Measurements from ENCODE around the gene EHMT1. TPM values are rescaled to one million over a fixed set of nuclear protein-coding genes. Genes with fewer than 3 reads are reported as not detected.

Gene EHMT1
- total and polyA plus RNA-seq, 2 experiments from 2014 or later, result 46.0 to 47.7 TPM

- 96% methylated on average over 17 of the region's 17 CpGs for WGBS (ENCODE audit: low lambda C conversion rate, missing lambda C conversion rate)
- no peaks in the 10 kb centered on the region for H3K9me3 ChIP-seq (ENCODE audit: low read depth)
- no peak for DNase-seq (ENCODE audit: low spot score)
- no peaks in the 10 kb centered on the region for H3K4me1 ChIP-seq (ENCODE audit: insufficient read depth)
- peaks cover under 1% of the 10 kb centered on the region for H3K36me3 ChIP-seq (replicated peaks; ENCODE audit: insufficient read depth, low read depth)
- H3K4me3 ChIP-seq, result no peak overlapping the region
- no peak overlapping the region for H2AFZ ChIP-seq
- no peaks in the 10 kb centered on the region for H4K20me1 ChIP-seq (ENCODE audit: insufficient read depth, poor library complexity, severe bottlenecking)
- H3K4me2 ChIP-seq, result no peak overlapping the region
- H3K27ac ChIP-seq, result no peak overlapping the region
- TF ChIP-seq CTCF (IDR thresholded peaks at IDR 0.05; ENCODE audit: poor library complexity) (no peak), EZH2phosphoT487 (IDR thresholded peaks at IDR 0.05; ENCODE audit: low read depth, severe bottlenecking, unreplicated experiment) (no peak), EZH2 (IDR thresholded peaks at IDR 0.05; ENCODE audit: borderline replicate concordance) (no peak)
- H3K79me2 ChIP-seq, result peaks cover 2% of the 10 kb centered on the region
- H3K27me3 ChIP-seq, result no peaks in the 10 kb centered on the region
- no peaks in the 10 kb centered on the region for H3K9me2 ChIP-seq (replicated peaks; ENCODE audit: insufficient read depth)
Measured at GRCh38 chr9:137764171-137764671, 145.4 kb downstream of the EHMT1 start.

- Histone ChIP-seq H3K27me3 (no peaks in the 10 kb centered on the region), H3K36me3 (replicated peaks; ENCODE audit: insufficient read depth, low read depth) (no peaks in the 10 kb centered on the region), H4K20me1 (ENCODE audit: insufficient read depth, poor library complexity, severe bottlenecking) (no peaks in the 10 kb centered on the region), H3K4me1 (ENCODE audit: insufficient read depth) (no peaks in the 10 kb centered on the region), H3K4me2 (no peak overlapping the region), H3K27ac (no peak overlapping the region), H3K79me2 (peaks cover 2% of the 10 kb centered on the region), H3K9me2 (replicated peaks; ENCODE audit: insufficient read depth) (no peaks in the 10 kb centered on the region), H3K4me3 (no peak overlapping the region), H3K9me3 (ENCODE audit: low read depth) (no peaks in the 10 kb centered on the region), H2AFZ (no peak overlapping the region)
- no peak for DNase-seq (ENCODE audit: low spot score)
- 96% methylated on average over 13 of the region's 13 CpGs for WGBS (ENCODE audit: low lambda C conversion rate, missing lambda C conversion rate)
- TF ChIP-seq CTCF (IDR thresholded peaks at IDR 0.05; ENCODE audit: poor library complexity) (no peak), EZH2 (IDR thresholded peaks at IDR 0.05; ENCODE audit: borderline replicate concordance) (no peak), EZH2phosphoT487 (IDR thresholded peaks at IDR 0.05; ENCODE audit: low read depth, severe bottlenecking, unreplicated experiment) (no peak)
Measured at GRCh38 chr9:137764981-137765380, 146.2 kb downstream of the EHMT1 start.

GRCh38 chr9:137765536-137765935 lies 146.7 kb downstream of the EHMT1 start:
- Histone ChIP-seq H3K27ac (no peak overlapping the region), H3K9me3 (ENCODE audit: low read depth) (no peaks in the 10 kb centered on the region), H3K79me2 (peaks cover 2% of the 10 kb centered on the region), H3K9me2 (replicated peaks; ENCODE audit: insufficient read depth) (no peaks in the 10 kb centered on the region), H4K20me1 (ENCODE audit: insufficient read depth, poor library complexity, severe bottlenecking) (no peaks in the 10 kb centered on the region), H3K36me3 (replicated peaks; ENCODE audit: insufficient read depth, low read depth) (no peaks in the 10 kb centered on the region), H3K4me2 (no peak overlapping the region), H3K27me3 (no peaks in the 10 kb centered on the region), H2AFZ (no peak overlapping the region), H3K4me3 (no peak overlapping the region), H3K4me1 (ENCODE audit: insufficient read depth) (no peaks in the 10 kb centered on the region)
- 93% methylated on average over 13 of the region's 13 CpGs for WGBS (ENCODE audit: low lambda C conversion rate, missing lambda C conversion rate)
- no peak for DNase-seq (ENCODE audit: low spot score)
- no peak for TF ChIP-seq EZH2 (IDR thresholded peaks at IDR 0.05; ENCODE audit: borderline replicate concordance)
- no peak for TF ChIP-seq EZH2phosphoT487 (IDR thresholded peaks at IDR 0.05; ENCODE audit: low read depth, severe bottlenecking, unreplicated experiment)
- TF ChIP-seq CTCF (IDR thresholded peaks at IDR 0.05; ENCODE audit: poor library complexity), result no peak

- no peak for TF ChIP-seq CTCF (IDR thresholded peaks at IDR 0.05; ENCODE audit: poor library complexity)
- Histone ChIP-seq H4K20me1 (ENCODE audit: insufficient read depth, poor library complexity, severe bottlenecking) (no peaks in the 10 kb centered on the region), H3K4me3 (no peak overlapping the region), H3K9me2 (replicated peaks; ENCODE audit: insufficient read depth) (no peaks in the 10 kb centered on the region), H3K9me3 (ENCODE audit: low read depth) (no peaks in the 10 kb centered on the region), H3K4me1 (ENCODE audit: insufficient read depth) (no peaks in the 10 kb centered on the region), H3K4me2 (no peak overlapping the region), H3K36me3 (replicated peaks; ENCODE audit: insufficient read depth, low read depth) (no peaks in the 10 kb centered on the region), H3K27me3 (no peaks in the 10 kb centered on the region), H2AFZ (no peak overlapping the region), H3K79me2 (peaks cover 2% of the 10 kb centered on the region), H3K27ac (no peak overlapping the region)
- WGBS (ENCODE audit: low lambda C conversion rate, missing lambda C conversion rate), result 85% methylated on average over 12 of the region's 14 CpGs
- no peak for DNase-seq (ENCODE audit: low spot score)
Measured at GRCh38 chr9:137771580-137771979, 152.8 kb downstream of the EHMT1 start.
